Fibroblast of skin of back (primary cell): ENCODE results near the gene CLCN3. TPM values are rescaled to one million over a fixed set of nuclear protein-coding genes. Genes with fewer than 3 reads are reported as not detected.
"Not testable (repeated sequence)": the region's sequence is repeated elsewhere in the genome, so short reads cannot be mapped to it uniquely, and the experiment has no call there.

Source experiments
- DNase-seq: peaks from one replicate; pipeline ENCODE4 v3.0.0-alpha.2; 2013
- polyA plus RNA-seq, 2 experiments: library from polyadenylated mRNA; unstranded; fragments of 120-200 nt; gene quantifications; one replicate each; pipeline ENCODE4 v1.2.1, GENCODE V29; 2013; ENCODE audit not compliant: insufficient read length in 2 of 2

Gene CLCN3
- polyA plus RNA-seq (2013, experiment 1 of 2; ENCODE audit: insufficient read length) = 22.3 TPM
- polyA plus RNA-seq (2013, experiment 2 of 2; ENCODE audit: insufficient read length) = 19.4 TPM

- peak; percentile 96 for DNase-seq
Observed at GRCh38 chr4:169619958-169620879, at the start of gene CLCN3. Gene CLCN3, plus strand, starts transcription at chr4:169620578. Its CDS starts 15,351 bp downstream, at chr4:169635929.

GRCh38 chr4:169571012-169571411 is 49.4 kb upstream of the CLCN3 start:
- DNase-seq = not testable (repeated sequence)

- no peak for DNase-seq
Observed at GRCh38 chr4:169571435-169571834, 48.9 kb upstream of the CLCN3 start.

GRCh38 chr4:169573889-169574288 is 46.5 kb upstream of the CLCN3 start:
- no peak for DNase-seq

GRCh38 chr4:169582203-169582602 is 38.2 kb upstream of the CLCN3 start:
- no peak for DNase-seq

- peak; percentile 25 for DNase-seq
Observed at GRCh38 chr4:169582706-169583105, 37.7 kb upstream of the CLCN3 start.

GRCh38 chr4:169583563-169583962 is 36.8 kb upstream of the CLCN3 start:
- DNase-seq = no peak

- DNase-seq = no peak
Observed at GRCh38 chr4:169593050-169593560, 27.3 kb upstream of the CLCN3 start.

- DNase-seq = no peak
Observed at GRCh38 chr4:169594560-169595195, 25.7 kb upstream of the CLCN3 start.

- DNase-seq = no peak
Observed at GRCh38 chr4:169601016-169601771, 19.2 kb upstream of the CLCN3 start.

- DNase-seq = no peak
Observed at GRCh38 chr4:169603312-169603711, 17.1 kb upstream of the CLCN3 start.

- DNase-seq = peak; percentile 70
Observed at GRCh38 chr4:169604131-169604900, 16.1 kb upstream of the CLCN3 start.

GRCh38 chr4:169604903-169605331 is 15.5 kb upstream of the CLCN3 start:
- no peak for DNase-seq

- DNase-seq = no peak
Observed at GRCh38 chr4:169611157-169611556, 9.2 kb upstream of the CLCN3 start.

- DNase-seq = peak; percentile 90
Observed at GRCh38 chr4:169611991-169612870, 8.1 kb upstream of the CLCN3 start, which contains the start of gene NEK1. Gene NEK1, minus strand, starts transcription at chr4:169612583. Its CDS starts 9,953 bp downstream, at chr4:169602630.

- peak; percentile 76 for DNase-seq
Observed at GRCh38 chr4:169612871-169613859, 7.2 kb upstream of the CLCN3 start.

- peak; percentile 20 for DNase-seq
Observed at GRCh38 chr4:169615467-169616106, 4.8 kb upstream of the CLCN3 start.

GRCh38 chr4:169616846-169617245 is 3.5 kb upstream of the CLCN3 start:
- no peak for DNase-seq

- no peak for DNase-seq
Observed at GRCh38 chr4:169617306-169617705, 3.1 kb upstream of the CLCN3 start.
